Heart left ventricle (tissue), 16 donors: ENCODE measurements around the gene STPG1. TPM values are rescaled to one million over a fixed set of nuclear protein-coding genes. Genes with fewer than 3 reads are reported as not detected.
A peak's percentile ranks its signal among the peaks of the same experiment; 100 is the strongest.
"Not testable (repeated sequence)": the region's sequence is repeated elsewhere in the genome, so short reads cannot be mapped to it uniquely, and the experiment has no call there.

ENCODE experiments used
- ATAC-seq, 4 donors: fragments of 200-7000 bp; cut with Tn5 transposase; one replicate each; pipeline ENCODE4 v1.9.1; 2020 to 2022; ENCODE audit warnings: moderate library complexity in 4 of 4, mild to moderate bottlenecking in 3 of 4, moderate number of reproducible peaks in 1 of 4
- DNase-seq, 5 donors: peaks; one replicate each; pipeline ENCODE4 v3.0.0-alpha.2; 2020
- H3K27ac ChIP-seq, 12 donors: fragments of 200-600 bp; sonication (generic) in 4 of 12; one replicate each; pipeline versions ENCODE4 v1.5.0 to v1.8.0; 2016 to 2022; ENCODE audit warnings: mild to moderate bottlenecking in 2 of 12
- H3K27me3 ChIP-seq, 9 donors: fragments of 200-600 bp; sonication (generic) in 2 of 9; one replicate each; pipeline versions ENCODE4 v1.5.1 to v1.8.0; 2016 to 2022; ENCODE audit warnings: mild to moderate bottlenecking in 3 of 9
- H3K36me3 ChIP-seq, 9 donors: fragments of 200-600 bp; sonication (generic) in 2 of 9; one replicate each; pipeline versions ENCODE4 v1.5.0 to v1.8.0; 2018 to 2022; ENCODE audit warnings: mild to moderate bottlenecking in 2 of 9
- H3K4me1 ChIP-seq, 12 donors: fragments of 200-600 bp; sonication (generic) in 4 of 12; one replicate each; pipeline versions ENCODE4 v1.5.0 to v1.8.0; 2016 to 2022; ENCODE audit warnings: mild to moderate bottlenecking in 3 of 12
- H3K4me3 ChIP-seq, 12 donors: fragments of 200-600 bp; sonication (generic) in 4 of 12; one replicate each; pipeline versions ENCODE4 v1.5.0 to v1.8.0; 2017 to 2022; ENCODE audit warnings: mild to moderate bottlenecking in 9 of 12, moderate library complexity in 4 of 12
- H3K9me3 ChIP-seq, 12 donors: fragments of 200-600 bp; sonication (generic) in 4 of 12; one replicate each; pipeline versions ENCODE4 v1.5.0 to v1.8.0; 2016 to 2022; ENCODE audit warnings: mild to moderate bottlenecking in 1 of 12
- POLR2A ChIP-seq, 2 donors: fragments of 450-650 bp; IDR thresholded peaks; one replicate each; pipeline ENCODE4 v1.6.1; 2017; ENCODE audit warnings: antibody characterized with exemption in 2 of 2, mild to moderate bottlenecking in 2 of 2, moderate library complexity in 2 of 2
- WGBS, 4 donors: extraction: QIAGEN DNeasy Blood & Tissue Kit in 2 of 4; methylation state at CpG; one replicate each; pipeline versions ENCODE4 v1.1.5 to v1.1.7; 2013 to 2018; 5-methylcytosine and 5-hydroxymethylcytosine counted together
- intact Hi-C, 10 donors: fragments of 100-400 bp; cut with DNase I; formaldehyde crosslinking; loops; one replicate each; pipeline versions ENCODE4 v1.11.1 to v1.14.2; 2022
- long read RNA-seq, 3 donors: library from polyadenylated mRNA; unstranded; transcript quantifications; one replicate each; pipeline ENCODE4 v2.0.0, GENCODE V29; 2020 to 2021
- polyA plus RNA-seq, 2 donors: library from polyadenylated mRNA; stranded (reverse); fragments of 200-250 nt; gene quantifications; one replicate each; pipeline ENCODE4 v1.2.3, GENCODE V29; 2013
- total RNA-seq, 9 donors: library from RNA; depleted of rRNA in 2 of 9; stranded (reverse); fragments of >200 nt in 2 of 9; fragmentation: NEBNext Ultra II Directional in 3 of 9; extraction: Animal tissue kit (Norgen Biotek cat#: 25700) in 3 of 9; gene quantifications; one replicate each; pipeline versions ENCODE4 v1.1.0 to v1.2.4, GENCODE V29; 2016 to 2023
- TF ChIP-seq, protein P1 (sequence below), 12 donors: fragments of 200-600 bp; sonication (generic) in 4 of 12; IDR thresholded peaks; one replicate each; pipeline versions ENCODE4 v1.5.0 to v1.8.0; 2018 to 2022; ENCODE audit warnings: antibody characterized with exemption in 12 of 12, mild to moderate bottlenecking in 5 of 12
- donor health status: ischemic (EF 13 %, LVEDD 7.1; RV severe dilation, severe dysfunction).
- donor health status: healthy with polysubstance abuse.
- donor health status: DM: no; HTN: yes; CAD: no.
- donor health status: DM: no; HTN: no; CAD: no.
- donor health status: ischemic (EF 25% LVEDD 6.9; RV normal size, moderate dysfunction).
- donor health status: ischemic (EF 25% LVEDD 5.7; RV mildly dilated, moderate dysfunction).
- donor health status: healthy.
- donor health status: DM: yes; HTN: yes; CAD: no.
- donor health status: ischemic (EF 35%, LVEDD 5.7; RV mildly dilated, moderate dysfunction).
- donor health status: nonischemic (EF 11% LVEDD 7.7; RV severe dilation, severe dysfunction).
- donor health status: DM: yes; HTN: yes; CAD: no.
- donor health status: PGD.
- donor health status: ischemic (EF 29% LVEDD 5.4; RV normal size, mild dysfunction).
- donor health status: nonischemic (EF 23%, LVEDD 6.1; RV moderate dilation, normal function).

STPG1 gene
- total RNA-seq (1 to 10 TPM; 3.8 to 6.9 (median 4.8) TPM), polyA plus RNA-seq (1 to 10 TPM; 4.5 to 5.2 TPM)
- long read RNA-seq, donor 1, partial matches to known transcripts = 2 of 3 reads
- long read RNA-seq, donor 1, other reads (novel, unspliced or antisense) = 1 of 3 reads
- long read RNA-seq, donor 2, full-length matches to known transcripts = 5 of 13 reads
- long read RNA-seq, donor 2, partial matches to known transcripts = 5 of 13 reads
- long read RNA-seq, donor 2, other reads (novel, unspliced or antisense) = 3 of 13 reads
- long read RNA-seq, donor 3, full-length matches to known transcripts = 1 of 3 reads
- long read RNA-seq, donor 3, partial matches to known transcripts = 1 of 3 reads
- long read RNA-seq, donor 3, other reads (novel, unspliced or antisense) = 1 of 3 reads

GRCh38 chr1:24413350-24414163, at the start of gene STPG1:
Gene STPG1, minus strand, starts transcription at chr1:24413782. Its CDS starts 12,394 bp downstream, at chr1:24401388.
- WGBS, 4 donors = 7 to 20% (median 10%) methylated on average over 19 to 48 of the region's 48 CpGs
- peak; percentile 77 to 85 (median 80) for DNase-seq
- no peaks in the 10 kb centered on the region for H3K27me3 ChIP-seq
- H3K4me1 ChIP-seq = peaks cover 0 to 40% (median 23%) of the 10 kb centered on the region in 12 donors
- intact Hi-C loops = loop anchor here in 6 of 10 donors (10.0 kb wide), 4 partner anchors 91 to 231 kb away; partner anchors contain the start of genes RCAN3 (in 2 of the 6) and SRRM1 (in 1 of the 6)
- ATAC-seq = peak; percentile 36 to 79 (median 76)
- H3K36me3 ChIP-seq = no peaks in the 10 kb centered on the region
- H3K9me3 ChIP-seq = peaks cover 0 to 3% (median 0%) of the 10 kb centered on the region in 12 donors
- TF ChIP-seq, protein P1, sequence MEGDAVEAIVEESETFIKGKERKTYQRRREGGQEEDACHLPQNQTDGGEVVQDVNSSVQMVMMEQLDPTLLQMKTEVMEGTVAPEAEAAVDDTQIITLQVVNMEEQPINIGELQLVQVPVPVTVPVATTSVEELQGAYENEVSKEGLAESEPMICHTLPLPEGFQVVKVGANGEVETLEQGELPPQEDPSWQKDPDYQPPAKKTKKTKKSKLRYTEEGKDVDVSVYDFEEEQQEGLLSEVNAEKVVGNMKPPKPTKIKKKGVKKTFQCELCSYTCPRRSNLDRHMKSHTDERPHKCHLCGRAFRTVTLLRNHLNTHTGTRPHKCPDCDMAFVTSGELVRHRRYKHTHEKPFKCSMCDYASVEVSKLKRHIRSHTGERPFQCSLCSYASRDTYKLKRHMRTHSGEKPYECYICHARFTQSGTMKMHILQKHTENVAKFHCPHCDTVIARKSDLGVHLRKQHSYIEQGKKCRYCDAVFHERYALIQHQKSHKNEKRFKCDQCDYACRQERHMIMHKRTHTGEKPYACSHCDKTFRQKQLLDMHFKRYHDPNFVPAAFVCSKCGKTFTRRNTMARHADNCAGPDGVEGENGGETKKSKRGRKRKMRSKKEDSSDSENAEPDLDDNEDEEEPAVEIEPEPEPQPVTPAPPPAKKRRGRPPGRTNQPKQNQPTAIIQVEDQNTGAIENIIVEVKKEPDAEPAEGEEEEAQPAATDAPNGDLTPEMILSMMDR (IDR thresholded peaks at IDR 0.05) = no peak
- TF ChIP-seq POLR2A (IDR thresholded peaks at IDR 0.05) = peak in 1 of 2 donors; percentile 44
- H3K4me3 ChIP-seq = peak within 1 kb of the TSS; percentile 62 to 88 (median 71)
- peak within 1 kb of the TSS in 11 of 12 donors; percentile 5 to 80 (median 49) for H3K27ac ChIP-seq

GRCh38 chr1:24462128-24462527, 48.5 kb upstream of the STPG1 start:
- H3K9me3 ChIP-seq, H3K4me3 ChIP-seq, ATAC-seq, H3K27me3 ChIP-seq, H3K27ac ChIP-seq, intact Hi-C loops, H3K4me1 ChIP-seq, DNase-seq: not testable (repeated sequence)
- H3K36me3 ChIP-seq = peaks cover 0 to 70% (median 48%) of the 10 kb centered on the region in 9 donors
- 83 to 93% (median 91%) methylated on average over 4 of the region's 4 CpGs for WGBS, 4 donors

GRCh38 chr1:24459551-24460266, 46.1 kb upstream of the STPG1 start:
- peaks cover 0 to 68% (median 52%) of the 10 kb centered on the region in 9 donors for H3K36me3 ChIP-seq
- 88 to 96% (median 93%) methylated on average over 6 of the region's 6 CpGs for WGBS, 4 donors
- ATAC-seq (no peak), DNase-seq (no peak)
- intact Hi-C loops = no loop called here
- TF ChIP-seq, protein P1 (IDR thresholded peaks at IDR 0.05) = no peak
- TF ChIP-seq POLR2A (IDR thresholded peaks at IDR 0.05) = no peak
- H3K4me3 ChIP-seq = no peak overlapping the region
- no peaks in the 10 kb centered on the region for H3K9me3 ChIP-seq
- H3K4me1 ChIP-seq = no peaks in the 10 kb centered on the region
- no peaks in the 10 kb centered on the region for H3K27me3 ChIP-seq
- H3K27ac ChIP-seq = no peak overlapping the region

- no peak for ATAC-seq
- Histone ChIP-seq H3K27me3 (no peaks in the 10 kb centered on the region), H3K36me3 (peaks cover 0 to 70% (median 59%) of the 10 kb centered on the region in 9 donors), H3K9me3 (no peaks in the 10 kb centered on the region), H3K4me3 (no peak overlapping the region), H3K27ac (no peak overlapping the region), H3K4me1 (no peaks in the 10 kb centered on the region)
- intact Hi-C loops = no loop called here
- TF ChIP-seq POLR2A (IDR thresholded peaks at IDR 0.05) = no peak
- TF ChIP-seq, protein P1 (IDR thresholded peaks at IDR 0.05) = no peak
- DNase-seq = no peak
- 91 to 96% (median 93%) methylated on average over 3 of the region's 3 CpGs for WGBS, 4 donors
Observed at GRCh38 chr1:24457866-24458265, 44.3 kb upstream of the STPG1 start.
